Activated CD8-positive, alpha-beta memory T cell treated with anti-CD3 and anti-CD28 coated beads, Interleukin-2, amount 50 U/mL, for 1 hour (primary cell): ENCODE results near the gene STX11.
A peak's percentile ranks its signal among the peaks of the same experiment; 100 is the strongest.

Experiments
- DNase-seq: peaks from one replicate; pipeline ENCODE4 v3.0.0-alpha.2; 2020; ENCODE audit errors: extremely low read depth

Gene STX11

DNA sequence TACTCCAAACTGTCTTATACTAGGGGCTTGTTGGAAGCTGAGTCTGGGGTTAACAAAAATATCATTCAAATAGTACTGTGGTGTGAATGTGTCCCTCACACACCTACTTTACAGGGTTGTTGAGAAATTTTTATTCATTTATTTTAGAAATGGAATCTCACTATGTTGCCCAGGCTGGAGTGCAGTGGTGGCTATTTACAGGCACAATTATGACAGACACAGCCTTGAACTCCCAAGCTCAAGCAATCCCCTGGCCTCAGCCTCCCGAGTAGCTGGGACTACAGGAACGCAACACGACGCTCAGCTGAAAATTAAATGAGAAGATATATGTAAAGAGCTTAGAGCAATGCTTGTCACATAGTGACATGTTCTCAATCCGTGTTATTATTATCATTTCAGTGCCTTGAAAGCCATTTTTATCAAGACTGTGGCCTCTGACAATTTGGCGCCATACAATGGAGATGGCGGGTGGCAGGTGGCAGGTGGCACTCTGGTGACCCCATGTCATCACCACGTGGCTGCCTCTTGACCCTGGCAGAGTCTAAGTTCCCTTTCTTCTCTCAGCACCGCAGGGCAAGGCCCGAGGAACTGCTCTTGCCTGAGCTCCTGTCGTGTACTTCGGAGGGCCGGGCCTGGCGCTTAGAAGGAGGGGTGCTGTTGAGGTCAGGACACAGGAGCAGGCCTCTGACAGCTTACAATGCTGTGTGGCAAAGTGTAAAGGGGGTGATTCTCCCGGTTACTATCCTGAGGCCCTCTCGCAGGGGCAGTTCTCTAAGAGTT lies 64.5 kb downstream of the STX11 start:
- no peak for DNase-seq

DNA sequence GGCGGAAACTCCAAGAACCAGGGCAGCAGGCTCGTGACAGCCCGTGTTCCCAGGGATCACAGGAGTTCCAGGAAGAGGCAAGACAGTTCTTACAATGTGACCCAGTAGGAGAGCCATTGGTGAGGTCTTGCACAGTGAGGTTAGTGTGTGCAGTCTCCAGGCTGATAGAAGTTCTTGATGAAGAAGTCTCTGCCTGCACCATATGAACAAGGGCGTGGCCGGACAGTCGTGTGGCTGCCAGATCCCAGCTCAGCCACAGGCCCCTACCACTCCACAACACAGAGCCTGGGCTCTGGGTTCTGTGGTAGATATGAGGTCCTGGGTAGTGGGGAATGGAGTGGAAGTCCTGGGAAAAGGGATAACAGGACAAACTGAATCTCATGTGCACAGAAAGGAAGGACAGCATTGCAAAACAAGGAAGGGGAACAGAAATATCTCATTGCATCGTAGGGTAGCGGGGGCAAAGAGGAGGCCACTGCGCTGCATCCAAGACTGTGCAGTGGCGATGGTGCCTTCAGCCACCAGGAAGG lies 65.2 kb downstream of the STX11 start:
- DNase-seq = no peak

GRCh38 chr6:144215932-144216667 lies 65.8 kb downstream of the STX11 start:
- peak; percentile 73 for DNase-seq

DNA sequence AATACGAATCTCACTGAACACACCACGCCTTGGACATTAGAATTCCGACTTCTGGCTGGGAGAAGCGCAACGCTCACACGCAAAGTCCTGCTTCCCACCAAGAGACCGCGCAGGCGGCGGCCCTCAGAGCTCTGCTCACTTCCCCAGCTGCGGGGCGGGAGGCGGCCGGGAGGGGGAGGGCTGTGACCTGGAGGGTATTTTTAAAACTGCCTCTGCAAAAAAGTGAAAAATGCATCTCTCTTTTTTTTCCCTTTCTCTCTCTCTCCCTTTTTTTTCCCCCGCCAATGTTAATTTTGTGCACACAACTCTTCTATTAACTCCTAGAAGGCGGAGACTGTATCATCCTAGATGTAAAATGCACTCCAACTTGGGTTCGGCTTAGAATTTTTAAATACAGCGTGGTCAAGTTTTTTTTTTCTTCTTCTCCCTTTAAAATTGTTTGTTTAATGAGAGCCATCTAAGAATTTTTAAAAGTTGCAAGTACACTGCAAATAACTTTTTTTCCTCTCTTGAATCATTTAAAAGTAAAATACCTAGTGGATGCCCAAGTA lies 66.4 kb downstream of the STX11 start:
- no peak for DNase-seq

DNA sequence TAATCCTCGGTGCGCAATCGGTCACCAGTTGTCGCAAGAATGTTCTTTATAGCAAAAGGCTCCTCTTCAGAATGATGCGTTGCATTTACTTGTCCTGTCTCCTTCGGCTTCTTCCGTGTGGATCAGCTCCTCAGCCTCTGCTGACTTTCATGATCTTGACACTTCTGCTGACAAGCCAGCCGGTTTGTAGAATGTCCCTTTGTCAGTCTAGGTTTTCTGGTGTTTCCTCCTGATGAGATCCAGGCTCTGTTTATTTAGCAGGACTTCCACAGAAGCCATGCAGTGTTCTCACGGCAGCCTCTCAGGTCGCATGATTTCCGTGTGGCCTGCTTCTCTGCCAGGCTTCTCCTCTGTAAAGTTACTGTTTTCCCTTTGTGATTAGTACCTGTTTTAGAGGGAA lies 66.9 kb downstream of the STX11 start:
- no peak for DNase-seq

GRCh38 chr6:144217797-144218196 lies 67.5 kb downstream of the STX11 start:
- no peak for DNase-seq

DNA sequence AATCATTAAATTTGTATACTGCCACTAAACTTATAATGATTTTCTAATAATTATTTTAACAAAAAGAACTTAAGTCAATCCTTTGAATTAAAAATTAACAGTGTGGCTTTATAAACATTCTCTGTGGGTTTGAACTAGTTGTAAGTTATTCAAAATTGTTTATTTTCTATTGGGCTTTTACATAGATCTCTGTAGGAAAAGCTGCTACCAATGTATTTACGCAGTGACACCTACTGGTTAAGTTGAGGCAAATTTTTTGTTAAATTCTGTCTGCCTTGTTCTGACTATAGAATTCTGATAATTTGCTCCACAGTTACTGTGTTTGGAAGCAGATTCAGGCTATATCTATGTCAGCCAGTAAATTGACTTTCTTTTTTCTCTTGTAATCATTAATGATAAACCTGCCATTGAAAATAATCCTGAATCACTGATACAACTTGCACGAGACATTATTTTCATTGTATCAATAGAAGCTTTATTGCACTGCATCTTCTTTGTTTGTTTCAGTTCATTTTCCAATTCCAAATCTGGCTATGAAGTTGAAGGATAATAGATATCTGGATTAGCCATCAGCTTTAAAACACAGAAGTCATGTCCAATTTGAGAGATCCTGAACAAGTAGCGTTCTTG lies 68.9 kb downstream of the STX11 start:
- DNase-seq = no peak

- DNase-seq = no peak
Observed at GRCh38 chr6:144220031-144220790, 69.9 kb downstream of the STX11 start.

DNA sequence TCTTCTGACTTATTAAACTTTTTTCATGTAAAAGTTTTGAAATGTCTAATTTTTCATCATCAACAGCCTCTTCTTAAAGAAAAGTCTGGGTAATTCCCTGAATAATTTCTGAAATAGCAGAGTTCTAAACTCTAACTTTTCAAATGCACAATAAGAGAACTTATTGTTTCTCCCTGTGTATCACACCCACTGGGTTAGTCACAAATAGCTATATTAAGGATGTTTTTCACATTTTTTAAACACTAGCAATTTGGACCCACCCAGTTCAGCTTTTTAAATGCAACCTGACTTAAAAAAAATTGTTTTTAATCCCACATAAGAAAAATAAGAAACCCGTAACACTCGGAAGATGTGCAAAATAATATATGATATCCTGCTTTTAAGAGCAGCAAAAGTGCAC lies 73.4 kb downstream of the STX11 start:
- DNase-seq = no peak

GRCh38 chr6:144231721-144232120 lies 81.4 kb downstream of the STX11 start:
- DNase-seq = no peak

GRCh38 chr6:144232176-144232831 lies 82.0 kb downstream of the STX11 start:
- no peak for DNase-seq

DNA sequence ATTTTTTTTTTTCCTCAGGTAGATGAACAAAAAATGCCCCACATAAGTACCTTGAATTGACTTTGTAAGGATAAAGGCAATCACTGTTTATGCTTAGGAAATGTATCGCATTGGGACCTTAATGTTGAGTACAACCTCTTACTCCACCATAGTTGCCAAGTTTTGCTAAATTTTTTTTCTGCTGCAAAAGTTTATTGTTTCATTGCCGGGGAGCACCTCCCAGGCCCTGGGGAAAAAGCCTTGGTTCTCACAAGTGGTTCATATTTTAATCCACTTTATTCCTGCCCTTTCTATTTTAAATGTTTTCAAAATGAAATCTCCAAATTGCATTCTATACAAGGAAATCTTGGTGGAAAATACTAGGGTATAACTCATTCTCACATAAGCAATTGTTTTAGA lies 82.5 kb downstream of the STX11 start:
- DNase-seq = no peak

DNA sequence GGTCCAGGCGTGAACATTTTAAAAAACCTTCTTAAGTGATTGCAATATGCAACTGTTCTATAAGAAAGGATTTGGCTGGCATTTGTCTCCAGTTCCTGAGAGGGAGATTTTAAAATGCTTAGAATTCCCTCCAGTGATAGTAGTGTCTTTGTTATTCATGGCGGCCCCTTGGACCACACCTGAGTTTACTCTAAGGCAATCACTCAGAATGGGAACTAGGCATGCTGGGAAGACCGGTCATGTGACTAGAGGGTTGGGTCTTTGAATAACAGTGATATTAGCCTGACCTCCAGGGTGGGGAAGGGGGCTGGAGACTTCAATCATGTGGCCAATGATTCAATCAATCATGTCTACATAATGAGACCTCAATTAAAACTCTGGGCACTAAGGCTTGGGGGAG lies 84.1 kb downstream of the STX11 start:
- no peak for DNase-seq

GRCh38 chr6:144234935-144235334 lies 84.6 kb downstream of the STX11 start:
- DNase-seq = no peak
